Right hindlimb (tissue), 1 donor: ENCODE data around the gene MBP.

Source experiments
- DNase-seq: peaks from one replicate; pipeline ENCODE4 v3.0.0-alpha.2; 2018

Gene MBP

GRCh38 chr18:77078690-77079070 lies 53.9 kb downstream of the MBP start:
- no peak for DNase-seq

DNA sequence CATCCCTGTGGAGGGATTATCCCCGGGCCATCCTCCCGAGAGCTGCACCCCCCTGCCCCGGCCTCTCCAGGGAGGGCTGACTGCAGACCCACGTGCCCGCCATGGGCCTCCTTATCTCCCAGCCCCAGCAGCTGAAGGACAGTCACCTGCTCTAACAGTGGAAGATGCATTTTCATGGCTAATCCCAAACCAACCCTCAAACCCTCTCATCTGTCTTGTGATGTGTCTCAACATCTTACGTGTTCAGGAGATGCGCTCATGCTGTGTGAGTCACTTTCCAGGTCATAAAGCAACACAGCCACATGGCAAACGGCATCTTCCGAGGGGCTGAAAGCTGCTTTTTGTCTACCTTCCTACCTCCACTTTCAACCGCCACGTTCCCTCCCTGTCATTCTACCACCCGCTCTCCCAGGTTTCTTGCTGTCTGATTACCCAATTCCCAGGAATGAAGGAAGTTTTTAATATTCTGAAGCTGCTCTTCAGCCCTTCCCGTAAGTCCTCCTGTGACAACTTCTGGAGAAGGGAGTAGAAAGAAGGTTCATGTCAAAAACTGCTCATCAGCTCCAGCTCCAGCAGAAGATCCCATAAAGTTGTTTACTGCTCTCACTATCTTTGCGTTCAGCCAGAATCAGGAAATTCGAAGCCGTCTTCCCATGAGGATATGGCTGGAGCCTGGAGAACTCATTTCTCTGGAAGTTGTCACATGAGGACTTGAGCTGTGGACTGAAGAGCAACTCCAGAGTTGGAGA lies 54.5 kb downstream of the MBP start:
- no peak for DNase-seq

- DNase-seq, result no peak
These were observed 55.2 kb downstream of the MBP start for GRCh38 chr18:77077401-77077800.

GRCh38 chr18:77076111-77076510 lies 56.5 kb downstream of the MBP start:
- no peak for DNase-seq

DNA sequence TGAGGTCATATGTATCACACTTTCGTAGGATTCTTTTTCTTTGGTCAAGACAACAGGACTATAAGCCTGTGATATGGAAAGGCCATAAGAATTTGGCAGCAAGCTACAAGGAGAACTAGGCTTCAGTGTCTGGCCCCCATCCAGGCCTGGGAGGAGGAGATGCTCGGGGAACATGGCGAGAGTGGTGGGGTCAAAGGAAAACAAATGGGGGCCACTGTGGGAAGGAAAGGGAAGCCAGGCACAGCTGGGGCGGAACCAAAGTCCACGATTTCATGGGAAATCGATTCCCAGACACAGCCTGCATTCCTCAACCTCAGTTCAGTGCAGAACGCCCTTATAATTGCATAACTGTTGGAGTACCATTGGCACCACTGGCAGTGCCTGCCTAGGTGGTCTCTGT lies 58.2 kb downstream of the MBP start:
- peak; percentile 79 for DNase-seq

DNA sequence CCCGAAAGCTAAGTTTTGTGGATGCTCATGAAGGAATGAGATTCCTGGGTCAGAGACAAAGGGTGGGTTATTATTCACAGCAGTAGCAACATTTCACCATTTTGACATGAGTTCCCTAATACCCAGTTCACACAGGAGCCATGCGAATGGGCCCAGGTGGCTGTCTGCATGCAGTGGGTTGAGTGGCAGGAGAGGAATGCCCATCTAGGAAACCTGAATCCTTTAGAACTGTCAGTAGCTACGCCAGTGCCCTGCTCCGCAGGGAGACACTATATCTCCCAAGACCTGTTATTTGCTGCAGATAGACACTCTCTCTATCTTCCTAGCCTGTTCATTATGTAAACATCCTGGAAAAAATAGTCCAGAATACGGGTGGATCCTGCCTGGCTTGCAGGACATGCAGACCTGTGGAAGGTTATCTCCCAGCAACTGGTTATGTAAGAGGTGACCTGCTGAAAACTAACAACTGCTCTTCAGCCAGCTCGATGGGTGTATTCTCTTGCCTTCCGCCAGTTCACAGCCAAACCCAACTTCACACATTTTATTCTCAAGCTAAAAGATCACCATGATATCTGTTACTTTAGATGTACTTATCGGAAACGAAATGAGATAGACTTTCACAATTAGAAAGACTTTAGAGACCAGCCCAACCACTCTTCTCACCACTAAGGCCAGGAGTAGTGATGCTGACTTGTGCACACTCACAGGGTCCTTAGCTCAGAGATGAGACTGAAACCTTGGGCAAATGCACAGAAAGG lies 59.1 kb downstream of the MBP start:
- no peak for DNase-seq

- DNase-seq, result no peak
These were observed 60.0 kb downstream of the MBP start for GRCh38 chr18:77072566-77072965.

DNA sequence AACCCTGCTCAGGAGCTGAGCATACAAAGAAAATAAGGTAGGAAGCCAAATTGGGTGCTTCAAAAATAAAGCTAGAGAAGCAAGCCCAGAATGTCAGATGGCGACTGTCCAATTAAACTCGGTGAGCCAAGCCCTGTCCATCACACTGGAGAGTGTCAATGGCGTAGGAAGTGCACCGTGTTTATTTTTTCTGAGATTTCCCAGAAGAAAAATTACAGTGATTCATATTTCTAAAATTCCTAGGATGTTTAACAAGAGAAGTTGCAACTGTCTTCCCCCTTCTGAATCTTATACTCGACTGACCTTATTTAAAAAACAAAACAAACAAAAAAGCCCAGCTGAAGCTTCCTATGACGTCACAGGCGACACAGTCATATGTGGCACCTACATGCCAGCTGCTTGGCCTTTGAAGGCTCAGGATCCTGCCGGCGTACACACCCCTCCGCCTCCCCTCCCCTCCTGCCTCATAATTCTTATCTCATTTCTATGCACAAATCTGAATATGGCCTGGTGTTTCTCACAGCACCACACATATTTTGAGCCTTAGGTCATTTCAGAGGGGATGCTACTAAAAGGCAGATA lies 60.8 kb downstream of the MBP start:
- DNase-seq, result no peak

DNA sequence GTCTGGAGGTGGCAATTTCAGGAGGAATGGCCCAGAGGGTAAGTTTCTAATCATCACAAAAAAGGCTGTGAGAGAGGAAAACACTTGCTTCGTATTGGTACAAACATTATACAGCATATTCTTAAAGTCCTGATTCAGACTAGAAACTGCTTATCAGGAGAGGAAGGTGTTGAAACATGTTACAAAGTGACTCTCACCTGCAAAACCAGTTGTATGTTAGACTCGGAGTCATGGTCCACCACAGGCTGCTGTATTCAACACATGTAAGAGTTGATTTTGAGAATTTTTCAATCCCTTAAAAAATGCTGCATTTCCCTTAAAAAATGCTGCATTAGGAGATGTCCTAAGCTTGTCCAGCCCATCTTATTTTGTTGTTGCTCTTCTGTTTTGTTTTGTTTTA lies 61.5 kb downstream of the MBP start:
- no peak for DNase-seq

DNA sequence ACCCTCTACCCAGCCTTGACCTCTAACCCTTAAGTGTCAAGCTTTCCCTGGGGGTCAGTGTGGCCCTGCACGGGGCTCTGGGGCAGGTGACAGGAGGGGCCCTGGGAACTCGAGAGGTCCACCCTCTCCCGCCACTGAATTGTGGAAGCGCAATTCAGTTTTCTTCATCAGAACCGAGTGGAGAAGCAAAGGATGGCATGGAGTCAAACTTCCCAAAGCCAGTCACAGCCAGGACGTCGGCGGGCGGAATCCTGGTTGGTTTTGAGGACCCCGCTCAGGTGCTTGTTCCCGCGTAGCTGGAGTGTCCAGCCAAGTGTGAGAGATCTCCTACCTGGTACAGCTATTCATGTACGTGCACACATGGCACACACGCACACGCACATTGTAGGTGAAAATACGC lies 62.0 kb downstream of the MBP start:
- no peak for DNase-seq

- no peak for DNase-seq
These were observed 62.7 kb downstream of the MBP start for GRCh38 chr18:77069931-77070330.

GRCh38 chr18:77069482-77069881 lies 63.1 kb downstream of the MBP start:
- DNase-seq, result no peak

DNA sequence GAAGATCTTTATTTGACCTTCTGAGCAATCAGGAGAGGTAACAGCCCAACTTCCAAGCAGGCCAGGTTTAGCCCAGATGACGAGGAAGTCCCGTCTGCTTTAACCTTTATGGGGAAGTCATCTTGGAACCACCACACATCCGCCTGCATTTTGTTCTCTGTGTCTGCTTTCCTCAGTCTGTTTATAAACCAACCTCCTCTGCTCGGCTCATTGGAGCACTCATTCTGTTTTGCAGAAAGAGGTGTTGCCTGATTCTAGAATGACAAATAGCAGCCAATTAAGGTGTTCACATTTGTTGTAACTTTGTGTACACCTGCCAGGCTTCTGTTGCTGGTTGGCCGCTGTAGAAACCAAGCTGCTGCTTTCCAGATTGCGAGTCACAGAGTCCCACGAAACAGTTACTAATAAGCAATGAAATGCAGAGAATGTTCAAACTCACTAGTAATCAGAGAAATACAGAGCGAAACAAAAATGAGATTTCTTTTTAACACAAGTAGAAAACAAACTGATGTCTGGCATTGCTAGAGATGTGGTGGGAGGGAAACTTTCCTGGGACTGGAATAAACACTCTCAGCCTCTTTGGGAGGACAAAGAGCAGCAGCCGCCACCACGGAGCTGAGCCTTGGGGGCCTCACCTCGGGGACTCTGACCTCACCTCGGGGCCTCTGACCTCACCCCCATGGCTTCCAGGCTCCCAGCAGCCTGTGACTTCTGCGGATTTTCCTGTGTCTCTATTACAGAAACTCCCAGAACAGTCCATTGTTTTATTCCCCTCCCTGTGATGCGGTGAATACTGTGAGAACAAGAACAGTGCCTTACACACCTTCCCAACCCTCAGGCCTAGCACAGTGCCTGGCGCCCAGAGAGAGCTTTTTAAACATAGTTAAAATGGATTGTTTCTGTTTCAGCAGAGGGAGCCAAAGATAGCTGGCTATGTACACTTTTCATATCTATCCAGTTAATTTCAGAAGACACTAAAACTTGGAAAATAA lies 64.0 kb downstream of the MBP start:
- no peak for DNase-seq

DNA sequence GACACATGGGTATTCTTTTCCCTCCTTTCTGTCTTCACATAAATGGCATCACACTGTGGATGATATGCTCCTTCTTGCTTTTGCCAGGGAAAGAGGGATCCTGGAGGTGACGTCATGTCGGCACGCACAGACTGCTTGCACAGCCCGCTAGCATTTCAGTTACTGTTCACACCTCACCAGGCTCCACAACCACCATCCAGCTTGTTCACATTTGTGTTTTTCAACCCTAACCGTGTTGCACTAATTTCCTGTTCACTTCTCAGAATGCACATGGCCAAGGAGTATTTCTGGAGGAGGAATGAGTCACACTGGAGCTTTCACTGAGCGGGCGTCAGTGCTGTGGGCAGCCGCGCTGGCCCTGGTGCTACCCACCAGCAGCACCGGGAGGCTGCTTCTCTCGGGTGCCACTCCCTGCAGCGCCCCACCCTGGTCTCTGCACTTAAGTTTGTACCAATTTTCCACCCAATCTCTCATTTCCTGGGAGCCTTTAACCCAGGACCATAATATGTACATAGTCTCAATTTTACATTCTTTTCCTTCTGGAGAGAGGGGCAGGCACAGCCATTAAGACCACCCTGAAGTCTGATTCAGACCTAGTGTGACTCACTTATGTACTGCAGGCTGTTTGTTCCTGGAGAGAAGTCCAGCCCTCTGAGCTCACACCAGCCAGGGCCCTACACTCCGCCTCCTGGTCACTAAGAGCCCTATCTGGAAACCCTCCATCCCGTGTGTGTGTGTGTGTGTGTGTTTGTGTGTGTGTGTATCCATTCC lies 65.1 kb downstream of the MBP start:
- no peak for DNase-seq

GRCh38 chr18:77066689-77067088 lies 65.9 kb downstream of the MBP start:
- no peak for DNase-seq

- no peak for DNase-seq
These were observed 66.5 kb downstream of the MBP start for GRCh38 chr18:77066101-77066500.

DNA sequence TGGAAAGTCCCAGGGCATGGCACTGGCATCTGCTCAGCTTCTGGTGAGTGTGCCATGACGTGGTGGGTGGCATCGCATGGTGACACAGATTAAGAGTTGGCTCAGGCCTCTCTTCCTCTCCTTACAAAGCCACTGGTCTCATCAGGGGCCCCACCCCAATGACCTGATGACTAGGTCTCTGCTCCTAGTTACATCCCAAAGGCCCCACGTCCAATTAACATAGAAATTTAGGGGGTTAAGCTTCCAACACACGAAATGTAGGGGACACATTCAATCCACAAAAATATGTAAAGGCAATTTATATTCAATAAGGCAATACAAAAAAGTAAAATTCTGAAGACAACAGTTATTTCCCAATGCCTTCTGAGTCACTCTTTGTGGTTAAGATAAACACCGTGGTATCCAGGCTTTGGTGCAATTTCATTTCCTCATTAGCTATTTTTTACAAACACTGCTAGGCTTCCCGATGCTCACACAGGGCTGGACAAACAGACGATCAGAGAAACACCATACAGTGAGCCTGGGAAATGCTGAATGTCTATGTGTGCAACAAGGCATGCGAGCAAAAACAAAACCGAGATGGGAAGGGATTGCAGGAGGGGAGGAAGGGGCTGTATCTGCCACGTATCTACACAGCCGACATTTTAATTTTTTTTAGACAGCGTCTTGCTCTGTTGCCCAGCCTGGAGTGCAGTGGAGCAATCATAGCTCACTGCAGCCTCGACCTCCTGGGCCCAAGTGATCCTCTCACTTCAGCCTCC lies 67.2 kb downstream of the MBP start:
- DNase-seq, result no peak

- DNase-seq, result no peak
These were observed 69.3 kb downstream of the MBP start for GRCh38 chr18:77063260-77063659.

DNA sequence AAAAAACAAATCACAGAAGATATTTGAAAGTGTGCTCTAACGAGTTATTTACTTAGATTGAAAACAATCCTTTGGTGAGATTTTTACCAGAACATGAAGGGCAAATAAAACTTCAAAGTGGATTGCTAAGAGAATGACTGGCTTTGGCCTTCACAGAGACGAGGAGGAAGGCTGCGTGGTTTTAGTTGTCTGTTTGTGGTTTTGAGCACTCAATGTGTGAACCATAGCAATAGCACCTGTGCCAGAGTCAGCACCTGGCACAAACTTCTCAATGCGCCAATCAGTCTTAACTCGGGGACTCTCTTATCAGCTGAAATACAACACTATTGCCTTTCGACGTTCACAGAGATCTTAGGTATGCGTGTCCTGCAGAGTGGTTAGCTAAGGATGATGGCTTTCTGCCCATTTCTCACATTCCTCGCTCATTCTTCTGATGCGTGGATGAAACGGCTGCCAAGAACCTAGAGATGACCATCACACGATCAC lies 70.0 kb downstream of the MBP start:
- DNase-seq, result no peak

DNA sequence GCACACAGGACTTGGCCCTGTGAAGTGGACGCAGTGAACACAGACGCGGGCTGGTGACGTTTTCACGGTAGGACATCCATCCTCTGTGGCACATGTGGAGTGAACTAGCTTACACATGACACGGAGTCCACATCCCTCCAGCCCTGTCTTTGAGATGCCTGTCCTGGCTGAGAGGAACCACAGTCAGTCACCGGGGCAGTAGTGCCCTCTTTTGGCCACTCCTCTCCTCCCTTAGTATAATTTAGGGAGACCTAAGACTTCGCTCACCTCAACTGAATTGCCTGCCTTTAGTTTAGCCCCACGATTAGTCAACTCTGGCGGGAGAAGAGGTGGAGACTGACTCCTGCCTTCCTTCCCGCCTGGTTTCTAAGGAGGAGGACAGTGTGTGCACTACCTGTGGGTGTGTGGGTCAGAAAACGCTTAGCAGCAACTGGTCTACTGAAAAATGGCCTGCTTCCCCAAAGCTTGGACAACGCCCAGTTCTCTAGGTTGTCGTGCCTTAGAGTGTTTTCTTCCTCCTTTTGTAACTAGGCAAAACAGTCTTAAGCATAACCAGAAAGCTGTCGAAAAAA lies 70.6 kb downstream of the MBP start:
- DNase-seq, result no peak
